ENCODE data around the gene SYNJ2. TPM values are rescaled to one million over a fixed set of nuclear protein-coding genes. Genes with fewer than 3 reads are reported as not detected.

The SYNJ2 gene
- total and polyA plus RNA-seq, 4 donors, result 3.4 to 8.8 (median 4.8) TPM

DNA sequence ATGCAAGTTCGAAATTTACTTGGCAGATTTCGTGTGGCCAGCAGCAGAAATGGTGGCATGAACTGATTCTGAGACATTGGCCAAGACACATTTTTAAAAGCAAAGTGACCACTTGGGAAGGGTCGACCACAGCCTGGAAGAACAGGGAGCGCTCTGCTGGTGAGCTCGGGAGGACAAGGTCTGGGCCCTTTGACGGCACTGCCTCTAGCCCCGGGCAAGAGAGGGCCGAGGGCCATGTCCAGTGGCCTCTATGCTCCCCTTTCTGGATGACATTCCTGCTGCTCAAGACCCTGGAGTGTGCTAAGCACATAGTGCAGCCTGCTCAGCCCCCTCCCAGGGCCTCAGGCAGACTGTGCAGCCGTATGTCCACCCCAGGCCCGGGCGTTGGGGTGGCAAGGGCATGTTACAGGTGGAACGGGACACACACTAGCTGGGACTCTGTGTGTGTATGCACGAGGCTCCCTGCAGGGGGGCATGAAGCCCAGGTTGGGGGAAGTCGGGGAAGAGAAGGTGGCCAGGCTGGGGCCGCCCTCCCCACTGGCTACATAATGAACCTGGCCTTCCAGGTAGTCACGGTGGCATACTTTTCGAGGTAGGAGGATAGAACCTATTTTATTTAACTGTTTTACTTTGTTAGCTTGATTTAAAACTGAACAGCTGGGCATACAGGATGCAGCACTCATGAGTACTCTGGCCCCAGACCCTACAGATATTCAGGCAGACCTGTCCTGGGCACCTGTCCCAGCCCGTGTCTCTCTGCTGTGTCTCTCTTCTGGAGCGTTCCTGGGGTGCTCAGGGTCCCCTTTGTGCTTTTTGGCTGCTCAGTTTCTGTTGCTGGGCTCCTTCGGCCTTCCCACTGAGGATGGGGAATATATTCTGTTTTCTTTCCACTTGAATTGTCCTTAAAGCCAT is 6.4 kb downstream of the SYNJ2 start:
- Histone ChIP-seq H3K9ac (ENCODE audit: insufficient read depth in 1 of 2, low read length in 2 of 2) (no peak overlapping the region), H3K4me3 (no peak overlapping the region), H3K4me1 (ENCODE audit: control insufficient read depth in 5 of 5, insufficient read depth in 5 of 5, low read length in 5 of 5) (peaks cover 0 to 18% (median 11%) of the 10 kb centered on the region in 5 donors), H3K9me3 (ENCODE audit: control insufficient read depth in 4 of 4, insufficient read depth in 3 of 4, low read length in 3 of 4) (no peaks in the 10 kb centered on the region), H3K27me3 (ENCODE audit: control insufficient read depth in 3 of 3, insufficient read depth in 3 of 3, low read length in 2 of 3) (no peaks in the 10 kb centered on the region), H3K36me3 (ENCODE audit: control insufficient read depth in 4 of 4, insufficient read depth in 4 of 4, low read length in 4 of 4) (no peaks in the 10 kb centered on the region), H3K27ac (ENCODE audit: low read depth in 1 of 2, low read length in 1 of 2) (no peak overlapping the region)
- DNase-seq, result no peak
- 95 to 96% methylated on average over 20 of the region's 20 CpGs for WGBS, 2 donors
- TF ChIP-seq, protein P1, sequence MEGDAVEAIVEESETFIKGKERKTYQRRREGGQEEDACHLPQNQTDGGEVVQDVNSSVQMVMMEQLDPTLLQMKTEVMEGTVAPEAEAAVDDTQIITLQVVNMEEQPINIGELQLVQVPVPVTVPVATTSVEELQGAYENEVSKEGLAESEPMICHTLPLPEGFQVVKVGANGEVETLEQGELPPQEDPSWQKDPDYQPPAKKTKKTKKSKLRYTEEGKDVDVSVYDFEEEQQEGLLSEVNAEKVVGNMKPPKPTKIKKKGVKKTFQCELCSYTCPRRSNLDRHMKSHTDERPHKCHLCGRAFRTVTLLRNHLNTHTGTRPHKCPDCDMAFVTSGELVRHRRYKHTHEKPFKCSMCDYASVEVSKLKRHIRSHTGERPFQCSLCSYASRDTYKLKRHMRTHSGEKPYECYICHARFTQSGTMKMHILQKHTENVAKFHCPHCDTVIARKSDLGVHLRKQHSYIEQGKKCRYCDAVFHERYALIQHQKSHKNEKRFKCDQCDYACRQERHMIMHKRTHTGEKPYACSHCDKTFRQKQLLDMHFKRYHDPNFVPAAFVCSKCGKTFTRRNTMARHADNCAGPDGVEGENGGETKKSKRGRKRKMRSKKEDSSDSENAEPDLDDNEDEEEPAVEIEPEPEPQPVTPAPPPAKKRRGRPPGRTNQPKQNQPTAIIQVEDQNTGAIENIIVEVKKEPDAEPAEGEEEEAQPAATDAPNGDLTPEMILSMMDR (IDR thresholded peaks at IDR 0.05; ENCODE audit: control extremely low read depth, extremely low read depth), result no peak
- no peak for ATAC-seq (ENCODE audit: insufficient read depth, low FRiP score)

DNA sequence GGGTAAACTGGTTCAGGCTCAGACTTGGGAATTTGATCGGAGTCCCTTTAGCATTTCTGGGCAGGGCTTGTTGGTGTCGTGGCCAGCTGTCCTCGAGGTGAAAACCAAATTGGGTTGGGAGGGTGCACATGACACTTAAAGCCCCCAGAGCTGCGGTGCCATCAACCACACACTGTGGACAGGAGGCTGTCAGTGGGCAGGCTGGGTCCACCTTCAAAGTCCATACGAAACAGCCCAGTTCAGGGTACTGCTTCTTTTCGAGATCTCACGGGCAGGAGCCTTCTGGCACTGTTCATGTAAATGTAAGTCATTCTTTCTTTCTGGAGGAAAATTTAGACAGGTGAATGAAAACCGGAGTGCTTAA is 7.0 kb downstream of the SYNJ2 start:
- no peaks in the 10 kb centered on the region for H3K36me3 ChIP-seq (ENCODE audit: control insufficient read depth in 4 of 4, insufficient read depth in 4 of 4, low read length in 4 of 4)
- TF ChIP-seq, protein P1 (IDR thresholded peaks at IDR 0.05; ENCODE audit: control extremely low read depth, extremely low read depth), result no peak
- ATAC-seq (ENCODE audit: insufficient read depth, low FRiP score), result no peak
- no peaks in the 10 kb centered on the region for H3K27me3 ChIP-seq (ENCODE audit: control insufficient read depth in 3 of 3, insufficient read depth in 3 of 3, low read length in 2 of 3)
- 79 to 86% methylated on average over 8 of the region's 8 CpGs for WGBS, 2 donors
- H3K9ac ChIP-seq (ENCODE audit: insufficient read depth in 1 of 2, low read length in 2 of 2), result no peak overlapping the region
- H3K4me3 ChIP-seq, result no peak overlapping the region
- DNase-seq, result no peak
- H3K9me3 ChIP-seq (ENCODE audit: control insufficient read depth in 4 of 4, insufficient read depth in 3 of 4, low read length in 3 of 4), result no peaks in the 10 kb centered on the region
- H3K4me1 ChIP-seq (ENCODE audit: control insufficient read depth in 5 of 5, insufficient read depth in 5 of 5, low read length in 5 of 5), result peaks cover 0 to 18% (median 11%) of the 10 kb centered on the region in 5 donors
- no peak overlapping the region for H3K27ac ChIP-seq (ENCODE audit: low read depth in 1 of 2, low read length in 1 of 2)

DNA sequence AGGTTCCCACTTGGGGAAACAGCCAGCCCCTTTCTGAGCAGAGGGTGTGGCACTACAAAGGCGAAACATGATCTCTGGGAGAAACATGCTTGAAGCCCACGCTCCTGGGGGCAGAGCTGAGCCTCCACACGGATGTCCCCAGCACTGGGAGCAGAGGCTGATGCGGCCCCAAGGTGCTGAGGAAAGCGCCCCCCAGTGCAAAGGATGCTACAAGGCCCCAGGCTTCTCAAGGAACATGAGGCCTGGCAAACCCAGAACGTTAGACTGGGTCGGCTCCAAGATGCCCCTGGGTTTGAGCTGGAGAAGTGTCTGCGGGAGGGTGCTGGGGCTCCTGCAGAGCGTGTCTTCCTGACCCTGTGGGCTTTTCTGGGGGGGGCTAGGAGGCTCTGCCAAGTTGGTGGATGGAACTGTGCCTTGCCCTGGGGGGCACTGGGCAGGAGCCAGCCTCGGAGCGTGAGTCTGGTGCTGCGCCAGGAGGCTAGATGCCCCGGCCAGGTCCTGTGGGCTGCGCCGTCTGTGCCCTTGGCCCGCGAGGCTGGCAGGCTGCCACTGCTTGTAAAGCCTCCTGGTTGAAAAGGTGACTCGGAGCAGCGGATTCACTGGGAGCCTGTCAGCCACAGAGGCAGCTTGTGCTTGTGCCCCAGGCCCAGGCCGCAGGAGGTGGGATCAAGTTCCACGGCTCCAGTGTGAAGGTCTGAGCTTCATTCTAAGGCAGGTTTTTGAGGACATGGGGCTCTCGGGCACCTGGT is 8.1 kb downstream of the SYNJ2 start:
- TF ChIP-seq, protein P1 (IDR thresholded peaks at IDR 0.05; ENCODE audit: control extremely low read depth, extremely low read depth), result no peak
- no peak overlapping the region for H3K9ac ChIP-seq (ENCODE audit: insufficient read depth in 1 of 2, low read length in 2 of 2)

More for the DNA sequence above, 8.1 kb downstream of the SYNJ2 start:
- ATAC-seq (ENCODE audit: insufficient read depth, low FRiP score) (no peak), DNase-seq (no peak)
- H3K4me3 ChIP-seq, result no peak overlapping the region
- peak overlapping the region in 1 of 2 donors; percentile 41 for H3K27ac ChIP-seq (ENCODE audit: low read depth in 1 of 2, low read length in 1 of 2)
- H3K27me3 ChIP-seq (ENCODE audit: control insufficient read depth in 3 of 3, insufficient read depth in 3 of 3, low read length in 2 of 3), result no peaks in the 10 kb centered on the region
- no peaks in the 10 kb centered on the region for H3K9me3 ChIP-seq (ENCODE audit: control insufficient read depth in 4 of 4, insufficient read depth in 3 of 4, low read length in 3 of 4)
- no peaks in the 10 kb centered on the region for H3K36me3 ChIP-seq (ENCODE audit: control insufficient read depth in 4 of 4, insufficient read depth in 4 of 4, low read length in 4 of 4)
- peaks cover 0 to 18% (median 11%) of the 10 kb centered on the region in 5 donors for H3K4me1 ChIP-seq (ENCODE audit: control insufficient read depth in 5 of 5, insufficient read depth in 5 of 5, low read length in 5 of 5)
- 48 to 77% methylated on average over 19 to 22 of the region's 22 CpGs for WGBS, 2 donors

All from lung (tissue), 12 donors.